Left lobe of liver (tissue), 2 donors: ENCODE measurements around the gene PRR15L. TPM values are rescaled to one million over a fixed set of nuclear protein-coding genes. Genes with fewer than 3 reads are reported as not detected.
"Not testable (repeated sequence)": the region's sequence is repeated elsewhere in the genome, so short reads cannot be mapped to it uniquely, and the experiment has no call there.

Experiments used
- ATAC-seq: fragments of 200-7000 bp; cut with Tn5 transposase; one replicate; pipeline ENCODE4 v1.9.1; 2020; ENCODE audit warnings: mild to moderate bottlenecking, moderate library complexity
- DNase-seq: peaks from one replicate; pipeline ENCODE4 v3.0.0-alpha.2; 2020; ENCODE audit warnings: low spot score
- total RNA-seq: library from RNA; stranded (reverse); gene quantifications from one replicate; pipeline ENCODE4 v1.2.1, GENCODE V29; 2021
- donor health status: DM: no; HTN: no; CAD: no; lungs with moderate emphysema.
- donor health status: DM: no; HTN: yes; CAD: no.

PRR15L gene
- total RNA-seq, 1 donor from 2014 or later, result 1.3 TPM

DNA sequence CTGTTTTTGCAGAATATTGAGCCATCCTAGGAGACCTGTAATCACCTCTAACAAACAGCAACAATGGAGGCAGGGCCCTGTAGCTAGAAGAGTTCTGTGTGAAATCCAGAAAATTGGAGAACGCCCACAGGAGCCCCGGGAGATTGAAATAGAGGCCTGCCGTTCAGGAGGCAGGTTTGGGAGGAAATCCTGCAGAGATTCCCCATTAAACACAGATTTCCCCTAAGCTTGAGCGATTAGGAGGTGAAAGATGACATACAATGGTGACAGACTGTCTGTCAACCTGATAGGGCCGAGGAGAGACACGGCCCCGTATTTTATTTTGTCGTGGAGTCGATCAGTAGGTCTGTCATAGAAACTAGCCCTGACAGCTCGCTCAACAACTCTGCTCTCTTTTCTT is 31.5 kb upstream of the PRR15L start:
- no peak for ATAC-seq

DNA sequence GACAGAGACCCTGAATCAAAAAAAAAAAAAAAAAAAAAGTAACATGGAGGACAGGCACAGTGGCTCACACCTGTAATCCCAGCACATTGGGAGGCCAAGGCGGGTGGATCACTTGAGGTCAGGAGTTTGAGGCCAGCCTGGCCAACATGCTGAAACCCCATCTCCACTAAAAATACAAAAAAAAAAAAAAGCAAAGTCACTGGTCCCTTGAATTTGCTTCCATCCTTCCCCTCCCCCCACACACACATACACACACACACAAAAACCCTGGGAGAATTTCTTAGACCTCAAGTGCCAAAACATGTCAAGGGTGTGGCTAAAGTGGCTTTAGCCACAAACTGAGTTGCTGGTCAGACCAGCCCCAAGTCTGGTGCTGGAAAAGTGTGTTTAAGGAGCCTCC is 30.8 kb upstream of the PRR15L start:
- ATAC-seq, DNase-seq: not testable (repeated sequence)

More for the DNA sequence above, 31.5 kb upstream of the PRR15L start:
- no peak for DNase-seq

DNA sequence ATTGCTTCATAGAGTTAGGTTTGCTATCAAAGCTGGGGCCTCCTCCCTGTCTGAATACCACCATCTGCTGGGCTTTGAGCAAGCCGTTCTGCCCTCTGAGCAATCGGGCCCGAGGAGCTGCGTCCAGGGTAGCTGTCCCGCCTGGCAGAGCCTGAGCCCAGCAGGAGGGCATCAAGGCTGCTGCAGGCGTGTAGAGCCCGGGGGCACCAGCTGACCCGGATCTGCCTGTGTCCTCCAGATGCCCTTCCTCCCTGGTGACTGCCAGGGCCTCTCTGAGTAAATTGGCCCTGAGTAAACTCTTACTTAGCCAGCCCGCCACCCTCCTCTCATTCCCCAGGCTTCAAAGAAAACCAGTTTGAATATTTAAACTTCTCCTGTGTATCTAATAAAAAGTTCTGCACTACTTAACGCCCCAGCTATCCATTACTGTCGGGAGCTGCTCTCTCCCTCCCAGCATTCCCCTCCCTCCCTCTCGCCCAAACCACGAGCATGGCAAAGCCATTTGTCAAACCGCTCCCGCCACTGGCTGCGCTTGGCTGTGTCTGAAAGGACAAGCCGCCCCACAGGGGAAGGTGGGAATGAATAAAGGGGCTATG is 29.7 kb upstream of the PRR15L start:
- DNase-seq, result no peak
- peak; percentile 45 for ATAC-seq

DNA sequence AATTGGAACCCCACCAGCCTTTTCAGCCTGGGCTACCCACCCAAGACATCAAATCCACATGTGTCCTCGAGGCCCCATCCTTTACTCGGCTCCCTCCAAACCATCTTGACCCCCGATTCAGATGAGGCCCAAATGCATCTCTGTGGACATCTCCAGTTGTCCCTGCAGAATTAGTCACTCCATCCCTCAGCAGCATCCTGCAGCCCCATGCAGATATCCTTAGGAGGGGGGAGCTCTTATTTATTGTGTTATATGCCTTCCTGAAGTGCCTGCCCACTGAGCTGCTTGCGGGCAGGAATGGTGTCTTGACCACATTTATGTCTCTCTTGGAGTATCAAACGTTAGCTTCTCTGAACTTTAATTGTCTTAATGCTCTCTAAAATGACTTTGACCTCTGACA is 28.8 kb upstream of the PRR15L start:
- ATAC-seq, result no peak

DNA sequence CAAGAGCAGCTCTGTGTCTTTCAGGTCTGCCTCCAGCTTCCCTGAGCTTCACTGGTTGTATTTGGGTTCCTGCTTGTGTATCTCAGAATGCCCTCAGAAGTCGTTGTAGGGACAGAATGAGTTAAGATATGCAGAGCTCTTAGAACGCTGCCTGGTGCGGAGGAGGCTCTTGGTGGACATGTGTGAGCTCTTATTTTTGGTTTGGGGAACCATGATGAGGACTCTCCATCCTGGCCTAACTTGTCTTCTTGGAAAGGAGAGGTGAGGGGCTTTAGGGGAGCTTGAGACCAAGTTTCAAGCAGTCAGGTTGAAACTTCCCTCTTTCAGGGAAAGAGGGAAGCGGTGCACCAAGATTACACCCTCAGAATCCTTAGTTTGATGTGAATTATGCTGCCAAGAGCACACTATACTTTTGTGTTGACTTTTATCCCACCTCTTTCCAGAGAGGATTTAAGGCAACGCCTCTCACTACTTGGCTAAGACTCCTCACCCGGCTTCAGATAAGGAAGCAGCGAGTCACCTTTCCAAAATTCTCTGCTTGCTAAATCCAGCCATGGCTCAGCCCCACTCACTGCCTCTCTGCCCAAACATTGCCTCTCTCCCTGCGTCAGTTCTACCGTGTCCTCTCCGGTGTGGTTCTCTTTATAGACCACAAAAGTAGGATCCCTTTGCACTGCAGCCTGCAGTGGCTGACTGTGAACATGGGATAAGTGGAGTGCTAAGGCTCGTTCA is 26.0 kb upstream of the PRR15L start:
- DNase-seq (no peak), ATAC-seq (no peak)

More for the DNA sequence above, 28.8 kb upstream of the PRR15L start:
- DNase-seq, result no peak

DNA sequence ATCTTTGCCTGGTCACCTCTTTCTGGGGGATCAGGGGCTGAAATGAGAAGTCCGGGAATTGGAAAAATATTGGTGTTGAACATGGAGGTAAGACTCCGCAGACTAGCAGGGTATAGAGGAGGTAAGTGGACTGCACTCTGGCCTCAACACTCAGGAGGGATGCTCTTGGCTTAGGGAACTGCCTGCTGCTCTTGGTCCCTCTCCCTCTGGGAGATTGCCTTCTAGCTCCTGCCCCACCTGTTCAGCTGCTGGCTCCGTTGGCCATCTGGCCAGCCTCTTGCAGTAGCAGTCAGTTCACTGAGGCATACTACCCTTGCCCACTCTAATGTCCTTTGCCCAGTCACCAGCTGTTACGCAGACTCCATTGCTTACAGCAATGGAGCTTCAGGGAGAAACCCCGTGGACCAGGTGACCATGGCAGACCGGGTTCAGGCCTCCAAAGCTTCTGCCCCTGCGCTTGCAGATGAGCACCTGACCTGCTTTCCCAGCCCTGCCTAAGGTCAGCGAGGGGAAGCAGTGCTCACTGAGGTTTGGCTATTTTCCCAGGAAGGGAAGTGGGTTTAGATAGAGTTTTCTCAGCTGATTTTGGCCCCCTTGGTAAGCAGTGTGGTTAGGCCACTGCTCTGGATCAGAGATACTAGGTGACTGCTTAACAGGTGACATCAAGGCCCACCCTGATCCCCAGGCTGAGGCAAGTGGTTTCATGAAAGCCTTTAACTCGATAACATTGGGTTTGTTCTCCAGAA is 25.1 kb upstream of the PRR15L start:
- ATAC-seq (no peak), DNase-seq (no peak)

DNA sequence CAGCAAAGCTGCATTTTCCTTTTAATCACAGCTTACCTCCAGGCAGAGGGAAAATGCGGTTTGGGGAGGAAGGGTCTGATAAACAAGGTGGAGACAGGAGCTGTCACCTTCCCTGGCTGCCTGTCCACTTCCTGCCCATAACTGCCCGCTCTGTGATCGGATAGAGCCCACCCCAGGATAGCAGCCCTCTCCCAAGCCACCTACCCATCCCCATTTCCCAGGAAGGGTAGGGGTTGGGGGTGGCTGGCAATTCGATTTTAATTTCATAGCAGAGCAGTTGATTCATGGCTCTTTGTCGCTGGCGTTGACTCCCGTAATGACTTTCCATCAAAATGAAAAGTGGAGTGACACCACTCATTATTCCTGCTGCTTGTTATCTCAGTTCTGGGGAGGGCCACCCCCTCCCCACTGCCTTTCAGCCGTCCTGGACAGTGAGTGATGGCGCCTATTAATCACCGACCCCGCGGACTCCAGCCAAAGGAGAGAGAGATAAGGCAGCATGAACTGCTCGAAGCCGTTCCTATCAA is 24.5 kb upstream of the PRR15L start:
- DNase-seq (no peak), ATAC-seq (no peak)

DNA sequence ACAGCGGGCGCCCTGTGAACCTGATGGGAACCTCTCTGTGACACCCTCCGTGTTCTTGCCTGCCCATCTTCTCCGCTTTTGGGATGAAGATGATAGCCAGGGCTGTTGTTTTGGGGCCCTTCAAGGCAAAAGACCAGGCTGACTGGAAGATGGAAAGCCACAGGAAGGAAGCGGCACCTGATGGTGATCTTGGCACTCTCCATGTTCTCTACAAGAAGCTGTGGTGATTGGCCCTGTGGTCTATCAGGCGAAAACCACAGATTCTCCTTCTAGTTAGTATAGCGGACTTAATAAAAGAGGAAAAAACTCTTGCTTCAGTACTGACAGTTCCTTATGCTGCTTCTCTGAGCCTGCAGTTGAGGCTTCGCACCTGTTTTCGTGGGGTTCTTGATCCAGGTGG is 23.8 kb upstream of the PRR15L start:
- no peak for ATAC-seq
- DNase-seq, result no peak

DNA sequence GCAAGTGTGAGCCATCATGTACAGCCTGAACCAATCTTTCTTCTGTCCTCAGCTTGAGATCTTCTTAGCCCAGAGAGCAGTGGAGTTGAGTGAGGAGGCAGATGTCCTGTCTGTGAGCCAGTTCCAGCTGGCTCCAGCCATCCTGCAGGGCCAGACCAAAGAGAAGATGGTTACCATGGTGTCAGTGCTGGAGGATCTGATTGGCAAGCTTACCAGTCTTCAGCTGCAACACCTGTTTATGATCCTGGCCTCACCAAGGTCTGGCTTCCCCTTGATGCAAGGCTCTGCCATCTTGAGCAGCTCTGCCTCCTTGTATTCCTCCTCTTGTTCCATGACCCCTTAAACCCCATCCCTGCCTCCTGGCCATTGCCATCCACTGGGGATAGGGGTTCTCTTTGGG is 22.9 kb upstream of the PRR15L start:
- DNase-seq, result no peak
- ATAC-seq, result no peak

DNA sequence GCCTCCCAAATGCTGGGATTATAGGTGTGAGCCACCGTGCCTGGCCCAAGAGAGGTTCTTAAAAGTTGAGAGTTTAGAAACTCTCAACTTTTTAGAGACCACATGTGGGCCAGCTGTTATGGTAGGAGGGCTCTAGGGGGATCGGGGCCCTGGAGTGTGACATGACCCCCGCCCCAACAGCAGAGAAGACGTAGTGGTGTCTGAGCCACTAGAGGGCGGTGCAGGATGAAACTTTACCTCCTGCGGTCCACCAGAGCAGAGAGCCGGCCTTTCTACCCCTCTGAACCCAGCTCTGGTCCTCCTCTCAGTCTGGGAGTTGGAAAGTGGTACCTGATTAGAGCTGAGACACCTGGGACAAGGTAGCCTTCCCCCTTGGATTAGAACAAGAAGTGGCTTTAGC is 20.6 kb upstream of the PRR15L start:
- DNase-seq, result peak; percentile 50
- ATAC-seq, result peak; percentile 65

DNA sequence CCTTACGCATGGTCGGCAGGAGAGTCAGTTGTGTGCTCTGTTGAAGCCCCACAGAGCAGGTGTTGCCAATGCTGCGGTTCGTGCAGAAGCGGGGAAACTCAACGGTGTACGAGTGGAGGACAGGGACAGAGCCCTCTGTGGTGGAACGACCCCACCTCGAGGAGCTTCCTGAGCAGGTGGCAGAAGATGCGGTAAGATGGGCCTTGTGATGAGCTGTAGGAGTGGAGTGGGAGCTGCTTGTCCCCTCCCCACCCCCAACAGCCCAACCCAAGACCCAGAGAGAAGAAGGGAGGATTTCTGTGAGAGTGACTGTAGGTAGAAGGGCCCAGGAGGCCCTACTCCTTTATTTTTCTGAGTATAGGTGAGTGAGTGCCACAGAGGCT is 18.1 kb upstream of the PRR15L start:
- no peak for ATAC-seq

DNA sequence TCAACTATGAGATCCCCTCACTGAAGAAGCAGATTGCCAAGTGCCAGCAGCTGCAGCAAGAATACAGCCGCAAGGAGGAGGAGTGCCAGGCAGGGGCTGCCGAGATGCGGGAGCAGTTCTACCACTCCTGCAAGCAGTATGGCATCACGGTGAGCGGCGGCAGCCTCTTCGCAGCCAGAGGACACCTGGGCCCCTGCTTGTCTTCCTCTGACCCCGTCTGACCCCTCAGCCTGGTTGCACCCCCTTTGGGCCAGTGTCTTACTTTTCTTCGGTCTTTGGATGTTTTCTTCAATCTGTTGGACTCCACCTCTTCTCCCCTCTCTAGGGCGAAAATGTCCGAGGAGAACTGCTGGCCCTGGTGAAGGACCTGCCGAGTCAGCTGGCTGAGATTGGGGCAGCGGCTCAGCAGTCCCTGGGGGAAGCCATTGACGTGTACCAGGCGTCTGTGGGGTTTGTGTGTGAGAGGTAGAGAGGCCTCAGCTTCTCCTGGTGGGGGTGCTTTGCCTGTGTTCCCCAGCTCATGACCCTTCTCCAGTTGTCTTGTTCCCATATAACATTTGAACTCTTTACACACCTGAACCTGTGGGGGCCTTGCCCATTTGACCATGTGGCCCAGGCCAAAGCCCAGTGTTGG is 17.6 kb upstream of the PRR15L start:
- ATAC-seq, result no peak
- no peak for DNase-seq

More for the DNA sequence above, 18.1 kb upstream of the PRR15L start:
- no peak for DNase-seq

DNA sequence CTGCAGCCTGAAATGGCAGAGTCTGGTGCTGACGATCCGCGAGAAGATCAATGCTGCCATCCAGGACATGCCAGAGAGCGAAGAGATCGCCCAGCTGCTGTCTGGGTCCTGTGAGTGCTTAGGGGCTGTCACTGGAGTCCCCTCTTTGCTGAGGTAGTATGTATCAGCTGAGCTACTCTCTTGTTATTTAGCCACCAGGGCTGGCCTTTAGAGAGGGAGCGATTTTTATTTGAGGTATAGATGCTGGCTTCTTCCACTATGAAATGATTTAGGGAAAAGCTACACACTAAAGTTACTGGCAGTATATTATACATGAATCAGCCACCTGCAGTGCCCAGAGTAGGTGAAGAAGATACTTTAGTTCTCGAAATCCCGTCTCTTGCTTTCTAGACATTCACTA is 15.9 kb upstream of the PRR15L start:
- ATAC-seq (no peak), DNase-seq (no peak)

DNA sequence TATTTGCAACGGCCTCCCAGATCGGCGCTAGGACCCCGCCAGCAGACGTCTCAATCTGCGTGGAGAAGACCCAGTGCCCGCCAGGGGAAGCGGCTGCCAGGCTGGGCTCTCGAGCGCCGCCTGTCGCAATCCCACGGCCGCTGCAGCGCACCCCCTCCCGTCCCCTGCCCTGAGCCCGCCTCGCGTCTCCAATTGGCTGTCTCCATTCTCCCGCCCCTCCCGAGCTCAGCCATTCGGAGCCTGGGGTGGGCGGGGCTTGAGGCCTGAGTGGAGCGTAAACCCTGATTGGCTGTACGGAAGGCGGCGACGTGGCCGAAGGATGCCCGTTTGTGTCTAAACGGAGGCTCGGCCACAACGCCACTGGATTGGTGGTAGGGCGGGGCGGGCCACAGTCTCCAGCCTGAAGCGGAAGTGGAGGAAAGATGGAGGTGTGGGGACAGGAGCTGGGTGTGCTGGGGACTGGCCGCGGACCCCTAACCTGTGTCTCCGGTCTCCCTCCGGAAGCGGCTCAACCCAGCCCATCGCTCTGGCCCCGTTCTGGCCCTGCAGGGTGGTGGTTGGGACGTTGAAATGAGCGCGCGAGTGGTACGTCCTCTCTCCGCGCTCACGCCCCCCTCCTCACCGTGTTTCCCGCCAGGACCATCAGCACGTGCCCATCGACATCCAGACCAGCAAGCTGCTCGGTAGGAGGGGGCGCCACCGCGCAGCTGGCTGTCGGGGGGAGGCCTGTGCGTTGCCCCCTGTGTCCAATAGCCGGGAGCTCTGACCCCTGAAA is 13.2 kb upstream of the PRR15L start, which contains the start of gene CDK5RAP3:
Gene CDK5RAP3 (plus strand): TSS at position 389 of the 775 bp plus-strand sequence. CDS start 34 bp downstream, at position 423.
- DNase-seq (peak; percentile 100), ATAC-seq (peak; percentile 96)

DNA sequence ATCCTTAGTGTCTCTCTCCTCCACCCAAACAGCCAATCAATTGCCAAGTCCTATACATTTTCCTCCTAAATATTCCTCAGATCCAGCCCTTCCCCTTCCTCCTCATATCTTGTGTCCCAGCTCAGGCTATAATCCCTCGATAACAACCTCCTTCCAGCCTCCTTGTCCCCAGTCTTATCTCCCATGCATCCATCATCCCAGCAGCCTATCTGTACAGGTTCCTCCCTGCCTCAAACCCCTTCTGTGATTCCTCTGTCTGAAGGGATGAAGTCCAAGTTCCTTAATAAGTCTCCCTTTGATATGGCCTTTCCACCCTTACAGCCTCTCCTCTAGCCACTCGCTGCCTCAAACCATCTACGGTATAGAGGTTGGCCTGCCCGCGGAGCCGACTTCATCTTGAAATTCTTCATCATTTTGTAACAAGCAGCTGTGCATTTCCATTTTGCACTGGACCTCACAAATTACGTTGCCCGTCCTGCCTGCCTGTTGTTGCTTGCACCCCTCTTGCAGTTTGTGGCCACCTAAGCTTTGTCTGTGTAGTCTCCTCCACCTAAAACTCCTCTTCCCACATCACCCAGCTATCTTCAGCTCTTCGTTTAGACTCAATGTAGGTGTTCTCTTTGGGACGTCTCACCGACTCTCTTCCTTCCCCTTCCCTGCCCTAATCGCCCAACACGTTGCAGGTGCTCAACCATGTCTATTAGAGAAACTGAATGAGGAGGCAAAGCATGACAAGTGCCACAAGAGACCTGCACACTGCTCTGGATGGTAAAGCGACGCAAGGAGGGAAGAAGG is 12.4 kb upstream of the PRR15L start:
- DNase-seq, result no peak
- ATAC-seq, result peak; percentile 10

DNA sequence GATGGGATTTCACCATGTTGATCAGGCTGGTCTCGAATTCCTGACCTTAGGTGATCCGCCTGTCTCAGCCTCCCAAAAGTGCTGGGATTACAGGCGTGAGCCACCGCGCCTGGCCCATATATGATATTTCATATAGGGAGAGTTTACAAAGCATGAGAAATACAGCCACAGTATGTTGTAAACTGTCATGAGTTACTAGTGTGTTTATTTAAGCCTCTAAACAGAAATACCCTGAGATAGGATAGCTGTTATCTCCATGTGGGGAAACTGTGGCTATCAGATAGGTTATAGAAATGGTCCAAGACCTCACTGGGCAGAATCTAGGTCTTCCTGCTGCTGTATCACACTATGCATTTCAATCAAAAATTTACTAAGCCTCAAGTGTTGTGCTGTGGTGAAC is 11.2 kb upstream of the PRR15L start:
- DNase-seq (no peak), ATAC-seq (no peak)

DNA sequence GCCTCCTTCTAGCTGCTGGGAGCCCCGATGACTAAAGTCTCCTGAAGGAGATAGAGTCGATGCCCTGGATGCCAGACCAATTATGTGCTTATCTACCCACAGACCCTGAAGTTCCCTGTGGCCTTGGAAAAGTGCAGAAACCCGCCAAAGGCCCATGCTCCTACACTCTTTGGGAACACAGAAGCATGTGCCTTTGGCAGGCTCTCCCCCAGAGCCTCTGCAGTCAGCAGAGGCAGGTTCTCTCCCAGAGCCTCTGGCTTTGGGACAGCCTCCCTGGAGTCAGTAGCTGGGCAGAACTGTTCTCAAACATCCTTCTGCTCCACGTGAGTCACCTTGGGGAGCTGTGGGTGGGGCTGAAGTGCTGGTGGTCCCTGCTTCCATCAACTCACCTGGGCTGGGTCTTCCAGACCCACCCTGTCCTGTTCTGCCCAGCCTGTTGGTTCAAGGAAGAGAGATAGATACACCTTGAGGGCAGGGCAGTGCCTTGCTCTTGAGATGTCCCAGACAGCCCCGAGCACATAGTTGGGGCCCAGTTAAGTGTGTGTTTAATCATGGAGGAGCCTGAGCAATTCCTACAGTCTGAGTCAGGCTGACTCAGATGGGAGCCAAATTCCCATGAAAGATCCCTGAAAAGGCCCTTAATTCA is 10.0 kb upstream of the PRR15L start:
- ATAC-seq (no peak), DNase-seq (no peak)

DNA sequence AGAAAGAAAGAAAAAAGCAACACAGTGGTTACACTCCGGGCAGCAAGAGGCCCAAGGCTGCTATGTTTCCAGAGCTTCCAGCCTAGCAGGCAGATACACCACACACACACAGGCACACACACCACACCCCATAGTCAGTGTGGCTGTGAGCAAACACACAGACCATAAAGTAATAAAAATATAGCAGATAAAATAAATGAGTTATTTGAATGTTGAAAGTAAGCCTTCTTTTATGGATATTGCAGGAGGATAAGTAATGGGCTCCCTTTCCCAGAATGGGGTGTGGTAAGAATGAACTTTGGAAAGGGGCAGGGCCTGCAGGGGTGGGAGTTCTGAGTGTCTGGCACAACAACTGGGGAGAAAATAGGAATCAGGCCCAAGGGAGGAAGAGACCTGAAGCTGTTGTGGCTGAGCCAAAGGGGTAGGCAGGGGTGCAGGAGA is 8.4 kb upstream of the PRR15L start:
- ATAC-seq, result peak; percentile 61
- peak; percentile 77 for DNase-seq

DNA sequence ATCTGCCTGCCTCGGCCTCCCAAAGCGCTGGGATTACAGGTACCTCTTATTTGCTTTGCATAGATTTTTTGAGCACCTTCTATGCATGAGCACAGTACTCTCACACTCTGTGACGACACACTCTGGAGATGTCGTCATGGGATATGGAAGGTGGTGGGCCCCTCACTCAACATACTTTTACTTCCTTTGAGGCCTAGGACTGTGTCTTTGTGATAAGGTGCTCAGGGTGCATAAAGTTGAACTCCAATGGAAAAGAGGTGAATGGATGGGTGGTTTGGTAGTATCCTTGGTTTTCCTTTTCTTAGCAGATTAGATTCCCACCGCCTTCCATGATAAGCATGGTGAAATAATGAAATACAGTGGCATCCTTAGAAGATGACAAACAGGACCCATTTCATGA is 7.2 kb upstream of the PRR15L start:
- DNase-seq (no peak), ATAC-seq (no peak)
